Uterus (tissue), 4 donors: ENCODE data around the gene SMARCA2. TPM values are rescaled to one million over a fixed set of nuclear protein-coding genes. Genes with fewer than 3 reads are reported as not detected.

Experiments
- DNase-seq, 2 donors: peaks; one replicate each; pipeline ENCODE4 v3.0.0-alpha.2; 2019 to 2020
- H3K27ac ChIP-seq, 2 donors: fragments of 200-600 bp; sonication (generic); 1 replicate in 1 of 2; 2 replicates in 1 of 2; pipeline ENCODE4 v1.5.1; 2016 to 2018
- H3K27me3 ChIP-seq, 2 donors: fragments of 200-600 bp; sonication (generic); one replicate each; pipeline ENCODE4 v1.5.1; 2018 to 2019; ENCODE audit warnings: control low read depth in 1 of 2
- H3K36me3 ChIP-seq, 2 donors: fragments of 200-600 bp; sonication (generic); one replicate each; pipeline ENCODE4 v1.5.1; 2019; ENCODE audit warnings: control low read depth in 1 of 2
- H3K4me1 ChIP-seq, 2 donors: fragments of 200-600 bp; sonication (generic); one replicate each; pipeline ENCODE4 v1.5.1; 2018 to 2019; ENCODE audit warnings: control low read depth in 1 of 2
- H3K4me3 ChIP-seq, 2 donors: fragments of 200-600 bp; sonication (generic); 1 replicate in 1 of 2; 2 replicates in 1 of 2; pipeline ENCODE4 v1.5.1; 2018 to 2019; ENCODE audit warnings: mild to moderate bottlenecking in 1 of 2
- H3K9me3 ChIP-seq, 2 donors: fragments of 200-600 bp; sonication (generic); one replicate each; pipeline ENCODE4 v1.5.1; 2019; ENCODE audit warnings: control low read depth in 1 of 2
- POLR2A ChIP-seq, 2 donors: fragments of 450-650 bp; IDR thresholded peaks; one replicate each; pipeline ENCODE4 v1.6.1; 2016; ENCODE audit warnings: antibody characterized with exemption in 2 of 2, mild to moderate bottlenecking in 1 of 2, moderate library complexity in 1 of 2
- intact Hi-C: fragments of 100-400 bp; cut with DNase I; formaldehyde crosslinking; loops from one replicate; pipeline ENCODE4 v1.15.1; 2023; ENCODE audit warnings: low total_unique reads
- total RNA-seq, 4 donors: library from RNA; depleted of rRNA in 3 of 4; stranded (reverse); fragments of >200 nt in 3 of 4; gene quantifications; one replicate each; pipeline versions ENCODE4 v1.1.0 to v1.2.4, GENCODE V29; 2014 to 2023
- TF ChIP-seq, protein P1 (sequence below), 4 experiments: fragments of 200-600 bp in 2 of 4; fragments of 450-650 bp in 2 of 4; sonication (generic) in 2 of 4; IDR thresholded peaks; one replicate each; pipeline ENCODE4 v1.5.1; 2016 to 2019; ENCODE audit warnings: antibody characterized with exemption in 4 of 4, mild to moderate bottlenecking in 2 of 4, moderate library complexity in 1 of 4
- donor health status: DM: yes; HTN: yes; CAD: no.

The SMARCA2 gene
- total RNA-seq, 4 donors from 2014 or later: 51.7 to 251 (median 214) TPM

DNA sequence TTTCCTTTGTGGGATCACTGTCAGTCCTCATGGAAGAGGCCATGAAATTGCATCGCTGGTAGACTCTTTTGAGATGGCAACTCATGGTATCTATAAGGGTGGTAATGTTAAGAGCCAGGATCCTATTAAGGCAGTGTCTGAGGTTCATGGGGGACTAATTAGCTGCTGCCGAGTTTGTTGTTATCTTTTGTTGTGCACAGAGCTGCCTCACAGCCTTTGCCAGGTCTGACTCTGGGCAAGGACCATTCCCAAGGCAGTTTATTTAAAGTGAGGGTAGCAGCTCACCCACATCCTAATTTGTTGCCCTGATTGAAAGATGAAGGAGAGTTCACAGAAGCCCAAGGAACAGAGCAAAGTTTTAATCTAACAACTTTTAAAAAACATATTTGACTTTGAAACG is 7.9 kb downstream of the SMARCA2 start:
- no peaks in the 10 kb centered on the region for H3K9me3 ChIP-seq
- no peak for DNase-seq
- intact Hi-C loops: no loop called here
- H3K27me3 ChIP-seq: no peaks in the 10 kb centered on the region
- no peak overlapping the region for H3K4me3 ChIP-seq
- TF ChIP-seq, protein P1, sequence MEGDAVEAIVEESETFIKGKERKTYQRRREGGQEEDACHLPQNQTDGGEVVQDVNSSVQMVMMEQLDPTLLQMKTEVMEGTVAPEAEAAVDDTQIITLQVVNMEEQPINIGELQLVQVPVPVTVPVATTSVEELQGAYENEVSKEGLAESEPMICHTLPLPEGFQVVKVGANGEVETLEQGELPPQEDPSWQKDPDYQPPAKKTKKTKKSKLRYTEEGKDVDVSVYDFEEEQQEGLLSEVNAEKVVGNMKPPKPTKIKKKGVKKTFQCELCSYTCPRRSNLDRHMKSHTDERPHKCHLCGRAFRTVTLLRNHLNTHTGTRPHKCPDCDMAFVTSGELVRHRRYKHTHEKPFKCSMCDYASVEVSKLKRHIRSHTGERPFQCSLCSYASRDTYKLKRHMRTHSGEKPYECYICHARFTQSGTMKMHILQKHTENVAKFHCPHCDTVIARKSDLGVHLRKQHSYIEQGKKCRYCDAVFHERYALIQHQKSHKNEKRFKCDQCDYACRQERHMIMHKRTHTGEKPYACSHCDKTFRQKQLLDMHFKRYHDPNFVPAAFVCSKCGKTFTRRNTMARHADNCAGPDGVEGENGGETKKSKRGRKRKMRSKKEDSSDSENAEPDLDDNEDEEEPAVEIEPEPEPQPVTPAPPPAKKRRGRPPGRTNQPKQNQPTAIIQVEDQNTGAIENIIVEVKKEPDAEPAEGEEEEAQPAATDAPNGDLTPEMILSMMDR (IDR thresholded peaks at IDR 0.05): no peak
- TF ChIP-seq POLR2A (IDR thresholded peaks at IDR 0.05): no peak
- H3K36me3 ChIP-seq: no peaks in the 10 kb centered on the region
- H3K4me1 ChIP-seq: peaks cover 7 to 23% of the 10 kb centered on the region in 2 donors
- peak overlapping the region; percentile 18 to 58 for H3K27ac ChIP-seq

DNA sequence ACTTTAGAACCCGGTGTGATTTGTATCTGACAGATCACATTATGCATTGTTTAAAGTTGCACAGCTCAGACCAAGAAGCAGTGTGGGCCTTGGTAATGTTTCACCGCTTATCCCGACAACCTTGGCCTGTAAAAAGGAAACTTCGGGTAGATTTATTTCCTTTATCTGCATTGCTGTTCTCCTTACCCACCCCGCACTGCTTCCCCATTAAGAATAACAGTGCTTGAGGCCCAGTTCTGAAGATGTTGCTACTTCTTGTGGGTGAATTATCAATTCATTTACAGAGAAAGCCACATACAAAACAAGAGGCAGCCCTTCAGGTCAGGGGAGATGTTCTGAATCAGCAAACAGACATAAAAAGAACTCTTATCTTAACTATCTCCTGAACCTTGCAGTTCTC is 8.4 kb downstream of the SMARCA2 start:
- Histone ChIP-seq H3K36me3 (no peaks in the 10 kb centered on the region), H3K27me3 (no peaks in the 10 kb centered on the region), H3K4me3 (no peak overlapping the region), H3K9me3 (no peaks in the 10 kb centered on the region), H3K27ac (peak overlapping the region; percentile 18 to 58), H3K4me1 (peaks cover 7 to 28% of the 10 kb centered on the region in 2 donors)
- intact Hi-C loops: no loop called here
- no peak for DNase-seq
- no peak for TF ChIP-seq POLR2A (IDR thresholded peaks at IDR 0.05)
- TF ChIP-seq, protein P1 (IDR thresholded peaks at IDR 0.05): no peak

DNA sequence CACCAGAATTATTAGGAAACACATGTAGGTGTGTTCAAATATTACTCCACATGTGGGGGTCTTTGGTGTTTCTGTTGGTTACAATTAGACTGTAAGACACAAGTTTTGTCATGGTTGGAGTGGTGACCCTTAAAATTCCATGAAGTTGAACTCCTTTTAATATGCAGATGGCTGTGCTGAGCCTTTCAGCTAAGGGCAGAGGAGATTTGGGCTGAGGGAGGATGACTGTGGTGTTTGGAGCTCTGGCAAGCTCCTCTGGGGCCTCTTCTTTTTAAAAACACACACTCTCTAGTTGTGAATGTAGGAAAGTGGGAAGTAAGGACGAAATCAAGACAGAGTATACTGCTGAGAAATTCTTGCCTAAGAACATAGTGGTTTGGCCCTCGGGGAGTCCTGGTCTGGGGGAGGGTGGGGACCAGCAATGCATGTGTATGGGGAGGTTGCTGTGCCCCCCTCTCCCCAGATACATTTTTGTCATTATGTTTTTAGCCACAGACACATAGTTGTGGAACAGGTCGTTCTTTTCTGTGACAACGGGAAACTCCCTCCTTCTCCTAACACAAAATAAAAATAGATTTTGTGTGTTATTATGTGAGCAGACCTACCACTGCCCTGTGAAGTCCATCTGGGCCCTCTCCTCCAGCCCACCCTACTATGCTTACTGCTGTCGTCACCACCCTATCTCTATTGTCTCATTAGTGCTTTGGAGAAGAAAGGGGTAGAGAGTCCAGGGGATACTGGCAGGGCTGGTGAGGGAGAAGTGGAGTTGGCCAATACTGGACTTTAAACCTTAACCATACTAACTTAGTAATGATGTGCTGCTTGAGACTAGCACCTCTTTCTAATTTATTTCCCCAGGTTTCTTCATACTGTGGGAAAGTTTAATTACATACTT is 10.0 kb downstream of the SMARCA2 start:
- H3K4me1 ChIP-seq: peaks cover 14 to 39% of the 10 kb centered on the region in 2 donors
- no peaks in the 10 kb centered on the region for H3K27me3 ChIP-seq
- no peaks in the 10 kb centered on the region for H3K36me3 ChIP-seq
- DNase-seq: no peak
- no peak for TF ChIP-seq POLR2A (IDR thresholded peaks at IDR 0.05)
- TF ChIP-seq, protein P1 (IDR thresholded peaks at IDR 0.05): no peak
- intact Hi-C loops: no loop called here
- no peaks in the 10 kb centered on the region for H3K9me3 ChIP-seq
- H3K27ac ChIP-seq: peak overlapping the region; percentile 1 to 58
- H3K4me3 ChIP-seq: no peak overlapping the region

DNA sequence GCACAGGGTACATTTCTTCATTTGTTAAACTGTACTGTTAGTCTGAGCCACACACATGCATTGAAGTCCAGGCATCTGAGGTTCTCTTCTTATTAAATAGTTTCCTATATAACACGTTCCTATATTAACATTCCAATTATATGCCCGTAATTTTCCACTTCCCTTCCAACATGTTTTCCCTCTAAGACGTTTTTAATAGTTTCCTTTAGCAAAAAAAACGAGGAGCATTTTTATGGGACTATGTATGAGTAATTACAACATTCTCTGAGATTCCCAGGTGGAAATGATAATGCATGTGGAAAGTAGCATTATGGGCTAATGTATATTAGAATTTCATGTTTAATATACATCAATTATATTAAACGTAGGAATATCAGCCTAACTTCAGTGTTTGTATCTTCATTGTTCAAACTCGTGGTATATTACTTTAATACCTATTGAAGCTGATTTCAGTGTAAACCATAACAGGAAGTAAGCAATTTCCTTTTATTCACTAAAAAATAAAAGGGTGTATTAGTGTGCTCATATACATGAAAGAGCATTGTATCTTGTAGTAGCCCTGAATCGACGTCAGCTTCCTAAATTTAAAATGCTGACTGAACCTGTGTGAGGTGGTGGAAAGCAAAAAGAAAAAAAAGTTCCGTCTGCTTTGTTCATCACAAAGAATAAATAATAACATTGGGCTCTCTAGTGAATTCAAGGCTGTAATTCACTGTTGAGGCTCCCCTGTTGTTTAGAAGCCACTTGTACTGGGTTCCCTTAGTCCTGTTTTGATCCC is 11.3 kb downstream of the SMARCA2 start:
- intact Hi-C loops: no loop called here
- Histone ChIP-seq H3K4me1 (peaks cover 14 to 41% of the 10 kb centered on the region in 2 donors), H3K9me3 (no peaks in the 10 kb centered on the region)

More for the DNA sequence above, 11.3 kb downstream of the SMARCA2 start:
- no peaks in the 10 kb centered on the region for H3K27me3 ChIP-seq
- H3K4me3 ChIP-seq: no peak overlapping the region
- H3K27ac ChIP-seq: peak overlapping the region; percentile 40 to 58
- H3K36me3 ChIP-seq: no peaks in the 10 kb centered on the region
- DNase-seq: no peak
- TF ChIP-seq POLR2A (IDR thresholded peaks at IDR 0.05): no peak
- TF ChIP-seq, protein P1 (IDR thresholded peaks at IDR 0.05): no peak
